Measurements from ENCODE around the gene MFN2.

- TF ChIP-seq CTCF (IDR thresholded peaks at IDR 0.05; ENCODE audit: borderline replicate concordance, extremely low read depth, low read length, poor library complexity, severe bottlenecking) (no peak), EZH2 (IDR thresholded peaks at IDR 0.05; ENCODE audit: borderline replicate concordance, low read depth, low read length, severe bottlenecking) (no peak)
Observed at GRCh38 chr1:11960715-11961114, 19.5 kb upstream of the MFN2 start.
